Ovary (tissue), 9 donors: ENCODE measurements around the gene PIWIL1. TPM values are rescaled to one million over a fixed set of nuclear protein-coding genes. Genes with fewer than 3 reads are reported as not detected.

Source experiments
- DNase-seq, 5 donors: peaks; one replicate each; pipeline ENCODE4 v3.0.0-alpha.2; 2019 to 2020
- H3K27ac ChIP-seq, 2 donors: fragments of 200-600 bp; one replicate each; pipeline versions ENCODE4 v1.5.1 to v1.8.0; 2019 to 2022
- H3K27me3 ChIP-seq: fragments of 200-600 bp; one replicate; pipeline ENCODE4 v1.8.0; 2022
- H3K36me3 ChIP-seq: fragments of 200-600 bp; sonication (generic); one replicate; pipeline ENCODE4 v1.5.1; 2019
- H3K4me1 ChIP-seq: one replicate; pipeline ENCODE4 v1.8.1; 2013; ENCODE audit warnings: mild to moderate bottlenecking, moderate library complexity; ENCODE audit not compliant: insufficient read depth
- H3K4me3 ChIP-seq: fragments of 200-600 bp; sonication (generic); one replicate; pipeline ENCODE4 v1.5.1; 2017
- H3K9me3 ChIP-seq, 2 donors: fragments of 200-600 bp in 1 of 2; sonication (generic) in 1 of 2; one replicate each; pipeline versions ENCODE4 v1.5.1 to v1.8.1; 2013 to 2019; ENCODE audit warnings: mild to moderate bottlenecking in 1 of 2, moderate library complexity in 1 of 2
- CTCF ChIP-seq, 3 donors: fragments of 450-650 bp in 2 of 3; fragments of 200-600 bp in 1 of 3; IDR thresholded peaks; one replicate each; pipeline versions ENCODE4 v1.5.1 to v1.8.0; 2016 to 2022; ENCODE audit warnings: antibody characterized with exemption in 3 of 3, mild to moderate bottlenecking in 1 of 3
- EP300 ChIP-seq: sonication (generic); formaldehyde crosslinking; IDR thresholded peaks from one replicate; pipeline ENCODE4 v1.6.1; 2017; ENCODE audit warnings: antibody characterized with exemption
- POLR2A ChIP-seq: fragments of 450-650 bp; IDR thresholded peaks from one replicate; pipeline ENCODE4 v1.6.1; 2017; ENCODE audit warnings: antibody characterized with exemption, mild to moderate bottlenecking, moderate library complexity
- WGBS, 3 donors: extraction: QIAGEN DNeasy Blood & Tissue Kit in 1 of 3; methylation state at CpG; one replicate each; pipeline versions ENCODE4 v1.1.5 to v1.1.7; 2013 to 2017; 5-methylcytosine and 5-hydroxymethylcytosine counted together
- intact Hi-C, 4 donors: fragments of 100-400 bp; cut with DNase I; formaldehyde crosslinking; loops; one replicate each; pipeline versions ENCODE4 v1.11.0 to v1.15.1; 2022 to 2023
- polyA plus RNA-seq, 2 donors: library from polyadenylated mRNA; stranded (reverse); fragments of 200-250 nt in 1 of 2; fragments of 350-450 nt in 1 of 2; fragmentation: Illumina TruSeq in 1 of 2; extraction: RNeasy Lipid Tissue Mini Kit (QIAGEN cat#74804) in 1 of 2; gene quantifications; one replicate each; pipeline ENCODE4 v1.2.3, GENCODE V29; 2013 to 2014
- total RNA-seq, 7 donors: library from RNA; depleted of rRNA in 2 of 7; stranded (reverse); fragments of >200 nt in 2 of 7; fragmentation: NEBNext Ultra II Directional in 3 of 7; extraction: Animal tissue kit (Norgen Biotek cat#: 25700) in 3 of 7; gene quantifications; one replicate each; pipeline versions ENCODE4 v1.1.0 to v1.2.4, GENCODE V29; 2016 to 2023
- donor health status: DM: no; HTN: no; CAD: no; lungs with moderate emphysema.
- donor health status: DM: no; HTN: no; CAD: no.
- donor health status: Bipolar disorder and iron deficiency.
- donor health status: DM: yes; HTN: yes; CAD: no.
- donor health status: DM: no; HTN: no; CAD: no.
- donor health status: DM: yes; HTN: yes; CAD: no.

PIWIL1 gene
- total and polyA plus RNA-seq, 9 donors = 0.12 to 1.3 (median 0.33) TPM; not detected in 5

- Histone ChIP-seq H3K36me3 (no peaks in the 10 kb centered on the region), H3K27me3 (no peaks in the 10 kb centered on the region), H3K27ac (no peak overlapping the region), H3K4me1 (no peaks in the 10 kb centered on the region), H3K4me3 (no peak overlapping the region), H3K9me3 (no peaks in the 10 kb centered on the region)
- intact Hi-C loops = no loop called here
- DNase-seq = no peak
- no peak for TF ChIP-seq POLR2A
- TF ChIP-seq EP300 = no peak
- TF ChIP-seq CTCF (IDR thresholded peaks at IDR 0.05) = no peak
- 82 to 85% (median 83%) methylated on average over 13 of the region's 13 CpGs for WGBS, 3 donors
Observed at GRCh38 chr12:130375296-130376287, 37.9 kb downstream of the PIWIL1 start.

DNA sequence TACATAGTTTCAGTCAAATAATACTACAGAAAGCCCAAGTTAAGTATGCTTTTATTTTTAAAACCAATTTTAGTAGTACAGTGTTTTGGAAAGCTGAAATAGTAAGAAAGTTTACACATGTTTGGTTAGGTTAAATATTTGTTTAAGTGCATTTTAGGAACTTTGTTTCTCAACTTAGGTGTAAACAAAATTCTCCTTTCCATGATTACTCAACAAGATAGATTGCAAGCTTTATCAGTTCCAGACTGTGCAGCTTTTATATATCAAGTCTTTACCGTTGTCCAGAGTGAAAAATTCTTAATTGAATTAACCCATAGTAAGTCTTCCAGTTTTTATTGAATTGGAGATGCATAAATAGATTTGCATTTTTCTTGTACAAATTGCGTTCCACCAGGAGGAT lies 45.1 kb downstream of the PIWIL1 start:
- no peaks in the 10 kb centered on the region for H3K27me3 ChIP-seq
- H3K4me1 ChIP-seq = no peaks in the 10 kb centered on the region
- DNase-seq = no peak
- no peak overlapping the region for H3K4me3 ChIP-seq
- no peaks in the 10 kb centered on the region for H3K36me3 ChIP-seq
- intact Hi-C loops = no loop called here
- TF ChIP-seq EP300 (no peak), CTCF (IDR thresholded peaks at IDR 0.05) (no peak), POLR2A (no peak)
- WGBS, 3 donors = 29 to 43% (median 37%) methylated on average over 2 of the region's 2 CpGs
- H3K27ac ChIP-seq = no peak overlapping the region
- no peaks in the 10 kb centered on the region for H3K9me3 ChIP-seq

DNA sequence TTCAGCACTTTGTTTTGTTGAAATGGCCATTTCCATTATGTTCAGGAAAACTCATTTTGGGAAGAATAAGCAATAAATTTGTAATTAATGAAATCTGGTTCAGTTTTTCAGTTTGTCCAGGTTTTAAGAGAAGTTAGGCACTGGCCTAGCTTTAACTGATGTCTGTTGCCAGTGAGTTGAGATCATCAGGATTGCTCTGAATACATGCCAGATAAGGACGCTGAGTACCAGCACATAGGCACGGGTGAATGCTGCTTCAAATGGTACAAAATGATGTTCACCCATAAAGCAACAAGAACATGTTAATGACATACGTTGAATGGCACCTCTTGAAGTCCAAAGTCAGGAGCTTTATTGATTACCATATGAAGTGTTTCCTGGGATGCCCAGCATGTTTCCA lies 46.5 kb downstream of the PIWIL1 start:
- no peak overlapping the region for H3K4me3 ChIP-seq
- H3K4me1 ChIP-seq = no peaks in the 10 kb centered on the region
- peaks cover 3% of the 10 kb centered on the region for H3K27me3 ChIP-seq
- DNase-seq = no peak
- H3K27ac ChIP-seq = no peak overlapping the region
- intact Hi-C loops = no loop called here
- no peaks in the 10 kb centered on the region for H3K9me3 ChIP-seq
- 58 to 72% (median 66%) methylated on average over 3 of the region's 3 CpGs for WGBS, 3 donors
- TF ChIP-seq CTCF (IDR thresholded peaks at IDR 0.05) (no peak), POLR2A (no peak), EP300 (no peak)
- H3K36me3 ChIP-seq = no peaks in the 10 kb centered on the region

DNA sequence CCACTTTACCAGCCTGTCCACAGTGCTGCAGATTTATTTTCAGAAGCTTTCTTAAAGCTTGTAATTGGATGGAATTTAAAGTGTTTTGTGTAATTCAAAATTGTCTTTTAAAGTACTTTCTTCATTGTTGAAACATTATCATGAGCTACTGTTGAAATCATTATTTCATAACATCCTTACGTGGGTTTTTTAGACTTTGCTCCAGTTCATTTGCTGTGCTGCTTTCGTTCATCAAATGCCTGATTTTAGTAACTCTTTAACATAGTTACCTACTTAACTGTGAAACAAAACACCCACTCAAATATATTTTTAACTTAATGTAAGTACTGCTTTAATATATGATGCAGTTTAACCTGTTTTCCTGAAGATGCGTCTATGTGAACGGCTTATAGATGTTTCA lies 47.5 kb downstream of the PIWIL1 start:
- no peak overlapping the region for H3K4me3 ChIP-seq
- H3K9me3 ChIP-seq = no peaks in the 10 kb centered on the region

More for the DNA sequence above, 47.5 kb downstream of the PIWIL1 start:
- Histone ChIP-seq H3K27ac (no peak overlapping the region), H3K36me3 (no peaks in the 10 kb centered on the region), H3K4me1 (no peaks in the 10 kb centered on the region), H3K27me3 (peaks cover 3% of the 10 kb centered on the region)
- 42 to 62% (median 47%) methylated on average over 4 of the region's 4 CpGs for WGBS, 3 donors
- intact Hi-C loops = no loop called here
- DNase-seq = no peak
- TF ChIP-seq EP300 = no peak
- no peak for TF ChIP-seq POLR2A
- no peak for TF ChIP-seq CTCF (IDR thresholded peaks at IDR 0.05)
